Measurements from ENCODE around the gene LYRM4. TPM values are rescaled to one million over a fixed set of nuclear protein-coding genes. Genes with fewer than 3 reads are reported as not detected.

LYRM4 gene
- total and polyA plus RNA-seq, 7 donors: 11.3 to 21.1 (median 16.1) TPM

DNA sequence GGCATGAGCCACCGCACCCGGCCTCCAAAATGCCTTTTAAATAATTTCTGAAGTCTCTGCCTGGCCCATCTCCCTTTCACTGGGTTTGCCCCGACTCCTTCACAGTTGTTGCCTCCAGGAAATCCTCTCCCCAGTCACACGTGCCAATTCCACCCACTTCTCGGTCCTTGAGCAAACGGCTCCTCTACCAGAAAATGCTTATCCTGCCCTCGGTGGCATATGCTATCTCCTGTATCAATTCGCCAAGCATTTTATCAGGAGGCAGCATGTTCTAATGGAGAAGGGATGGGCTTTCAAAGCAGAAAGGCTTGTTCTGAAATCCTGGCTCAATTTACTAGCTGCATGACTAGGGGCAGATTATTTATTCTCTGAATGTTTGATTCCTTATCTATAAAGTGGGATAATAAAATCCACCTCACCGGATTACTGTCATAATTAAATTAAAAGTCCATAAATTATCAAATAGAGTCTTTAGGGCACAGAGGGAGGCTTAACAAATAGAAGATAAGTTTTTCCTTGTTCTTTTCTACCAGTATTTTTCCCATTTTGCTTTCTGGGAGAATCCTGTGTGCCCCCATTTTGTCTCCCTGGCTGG, 109.3 kb downstream of the LYRM4 start:
- intact Hi-C loops (cut with DNase I): no loop called here
- Histone ChIP-seq H3K4me1 (no peaks in the 10 kb centered on the region), H3K9me3 (no peaks in the 10 kb centered on the region), H3K27me3 (ENCODE audit: insufficient read depth in 3 of 3, low read length in 2 of 3) (no peaks in the 10 kb centered on the region), H3K4me3 (no peak overlapping the region), H3K27ac (no peak overlapping the region), H3K36me3 (ENCODE audit: insufficient read depth in 1 of 2, low read depth in 1 of 2) (no peaks in the 10 kb centered on the region)
- ATAC-seq (no peak), DNase-seq (no peak)
- WGBS, 3 donors: 69 to 79% (median 71%) methylated on average over 9 of the region's 9 CpGs
- TF ChIP-seq CTCF (IDR thresholded peaks at IDR 0.05): no peak

- H3K27ac ChIP-seq: no peak overlapping the region
- intact Hi-C loops (cut with DNase I): no loop called here
- WGBS, 3 donors: 84 to 89% (median 88%) methylated on average over 3 of the region's 3 CpGs
- no peaks in the 10 kb centered on the region for H3K36me3 ChIP-seq (ENCODE audit: insufficient read depth in 1 of 2, low read depth in 1 of 2)
- no peak overlapping the region for H3K4me3 ChIP-seq
- no peak for TF ChIP-seq CTCF (IDR thresholded peaks at IDR 0.05)
- no peaks in the 10 kb centered on the region for H3K4me1 ChIP-seq
- ATAC-seq: no peak
- DNase-seq: no peak
- no peaks in the 10 kb centered on the region for H3K9me3 ChIP-seq
- H3K27me3 ChIP-seq (ENCODE audit: insufficient read depth in 3 of 3, low read length in 2 of 3): no peaks in the 10 kb centered on the region
Observed at GRCh38 chr6:5150551-5151075, 110.1 kb downstream of the LYRM4 start.

DNA sequence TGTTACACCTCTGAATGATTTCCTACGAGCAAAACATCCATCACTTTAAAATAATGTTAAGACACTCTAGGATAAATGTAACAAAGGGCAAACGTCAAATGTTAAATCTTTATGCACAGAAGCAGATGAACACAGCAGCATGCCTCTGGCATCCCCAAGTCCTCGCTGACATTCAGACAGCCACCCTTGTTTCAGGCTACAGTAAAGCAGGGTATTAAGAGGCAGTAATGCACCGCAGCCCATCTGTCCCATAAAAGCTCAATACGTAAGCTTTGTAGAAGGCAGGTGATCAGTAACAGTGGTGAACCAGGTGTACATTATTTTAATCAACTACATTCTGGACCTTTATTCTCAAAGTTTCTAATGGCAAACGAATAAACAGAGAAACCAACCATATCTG, 110.9 kb downstream of the LYRM4 start:
- intact Hi-C loops (cut with DNase I): loop anchor here (5.0 to 10.0 kb wide), 3 partner anchors 52 to 1395 kb away; no protein-coding TSS in a partner anchor

DNA sequence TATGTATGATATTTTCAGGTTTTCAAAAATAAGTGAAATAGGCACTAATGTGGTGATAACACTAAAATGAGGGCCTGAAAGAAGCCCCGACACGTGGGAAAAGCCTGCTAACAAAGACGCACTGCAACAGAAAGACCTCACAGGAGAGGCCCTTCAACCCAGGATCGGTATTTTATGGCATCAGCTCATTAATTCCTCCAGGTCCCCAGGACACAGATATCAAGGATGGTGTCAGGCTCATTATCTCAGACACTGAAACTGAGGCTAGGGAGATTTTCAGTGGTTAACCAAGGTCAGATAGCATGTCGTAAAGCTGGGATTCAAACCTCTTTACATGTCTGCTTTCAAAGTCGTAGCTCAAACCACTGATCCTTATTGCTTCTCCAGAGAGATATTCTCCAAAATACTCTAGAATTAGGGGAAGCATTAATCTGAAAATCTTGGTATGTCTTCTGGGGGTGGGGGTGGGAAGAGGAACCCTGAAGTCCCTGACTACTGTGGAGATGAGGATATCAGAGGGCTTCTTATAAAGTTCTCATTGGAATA, 111.5 kb downstream of the LYRM4 start:
- ATAC-seq: no peak
- intact Hi-C loops (cut with DNase I): loop anchor here (5.0 to 10.0 kb wide), 3 partner anchors 53 to 1396 kb away; no protein-coding TSS in a partner anchor
- H3K4me3 ChIP-seq: no peak overlapping the region
- no peak for TF ChIP-seq CTCF (IDR thresholded peaks at IDR 0.05)
- H3K9me3 ChIP-seq: no peaks in the 10 kb centered on the region
- WGBS, 3 donors: 91 to 95% (median 91%) methylated on average over 6 of the region's 6 CpGs
- H3K36me3 ChIP-seq (ENCODE audit: insufficient read depth in 1 of 2, low read depth in 1 of 2): no peaks in the 10 kb centered on the region
- H3K27me3 ChIP-seq (ENCODE audit: insufficient read depth in 3 of 3, low read length in 2 of 3): no peaks in the 10 kb centered on the region
- no peak for DNase-seq
- no peak overlapping the region for H3K27ac ChIP-seq
- no peaks in the 10 kb centered on the region for H3K4me1 ChIP-seq

More for the DNA sequence above, 110.9 kb downstream of the LYRM4 start:
- Histone ChIP-seq H3K36me3 (ENCODE audit: insufficient read depth in 1 of 2, low read depth in 1 of 2) (no peaks in the 10 kb centered on the region), H3K9me3 (no peaks in the 10 kb centered on the region), H3K4me1 (no peaks in the 10 kb centered on the region), H3K4me3 (no peak overlapping the region), H3K27me3 (ENCODE audit: insufficient read depth in 3 of 3, low read length in 2 of 3) (no peaks in the 10 kb centered on the region), H3K27ac (no peak overlapping the region)
- ATAC-seq (no peak), DNase-seq (no peak)
- TF ChIP-seq CTCF (IDR thresholded peaks at IDR 0.05): no peak
- WGBS, 3 donors: 94 to 95% (median 94%) methylated on average over 6 of the region's 6 CpGs
